Stimulated activated CD8-positive, alpha-beta memory T cell treated with anti-CD3 and anti-CD28 coated beads, Interleukin-7, amount 100 ng/mL, for 48 hours (primary cell): ENCODE data around the gene SELPLG.
"Not testable (repeated sequence)": the region's sequence is repeated elsewhere in the genome, so short reads cannot be mapped to it uniquely, and the experiment has no call there.

ENCODE experiments used
- DNase-seq, 2 donors: peaks; one replicate each; pipeline ENCODE4 v3.0.0-alpha.2; 2020; ENCODE audit warnings: low read depth in 1 of 2; ENCODE audit errors: extremely low read depth in 1 of 2

The SELPLG gene

DNA sequence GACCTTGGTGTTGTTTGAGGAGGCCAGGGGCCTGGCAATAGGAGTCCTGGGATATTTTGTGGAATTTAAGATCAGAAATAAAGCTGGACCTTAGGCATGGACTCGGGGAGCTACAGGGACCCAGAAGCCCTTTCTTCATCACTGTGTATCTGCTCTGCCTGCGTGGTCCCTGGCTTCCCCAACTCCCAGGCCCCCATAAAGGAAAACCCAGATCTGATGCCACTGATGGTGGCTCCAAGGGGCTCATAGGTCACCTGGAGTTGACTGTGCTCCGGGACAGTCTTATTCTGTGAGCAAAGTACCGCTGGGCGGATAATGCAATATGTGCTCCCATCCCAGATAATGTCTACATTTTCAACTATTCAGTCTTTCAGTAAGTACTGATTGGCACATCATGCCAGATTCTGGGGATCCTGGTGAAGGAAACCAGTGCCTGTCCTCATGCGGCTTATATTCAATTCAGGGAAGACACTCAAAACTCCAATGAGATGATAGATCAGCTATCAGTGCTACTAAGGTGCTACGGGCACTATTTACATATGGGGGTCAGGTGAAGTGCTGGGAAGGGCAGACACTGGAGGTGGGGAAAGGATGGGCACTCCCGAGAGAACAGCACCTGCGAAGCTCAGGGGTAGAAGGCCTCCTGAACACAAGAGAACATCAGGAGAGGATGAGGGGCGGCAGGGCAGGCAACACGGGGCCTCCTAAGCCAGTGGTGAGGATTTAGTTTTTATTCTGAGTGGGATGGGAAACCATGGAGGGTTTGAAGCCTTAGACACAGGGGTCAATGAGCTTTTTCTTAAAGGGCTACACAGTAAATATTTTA, 5.5 kb upstream of the SELPLG start:
- DNase-seq: no peak

GRCh38 chr12:108638141-108638827, 4.6 kb upstream of the SELPLG start:
- no peak for DNase-seq

DNA sequence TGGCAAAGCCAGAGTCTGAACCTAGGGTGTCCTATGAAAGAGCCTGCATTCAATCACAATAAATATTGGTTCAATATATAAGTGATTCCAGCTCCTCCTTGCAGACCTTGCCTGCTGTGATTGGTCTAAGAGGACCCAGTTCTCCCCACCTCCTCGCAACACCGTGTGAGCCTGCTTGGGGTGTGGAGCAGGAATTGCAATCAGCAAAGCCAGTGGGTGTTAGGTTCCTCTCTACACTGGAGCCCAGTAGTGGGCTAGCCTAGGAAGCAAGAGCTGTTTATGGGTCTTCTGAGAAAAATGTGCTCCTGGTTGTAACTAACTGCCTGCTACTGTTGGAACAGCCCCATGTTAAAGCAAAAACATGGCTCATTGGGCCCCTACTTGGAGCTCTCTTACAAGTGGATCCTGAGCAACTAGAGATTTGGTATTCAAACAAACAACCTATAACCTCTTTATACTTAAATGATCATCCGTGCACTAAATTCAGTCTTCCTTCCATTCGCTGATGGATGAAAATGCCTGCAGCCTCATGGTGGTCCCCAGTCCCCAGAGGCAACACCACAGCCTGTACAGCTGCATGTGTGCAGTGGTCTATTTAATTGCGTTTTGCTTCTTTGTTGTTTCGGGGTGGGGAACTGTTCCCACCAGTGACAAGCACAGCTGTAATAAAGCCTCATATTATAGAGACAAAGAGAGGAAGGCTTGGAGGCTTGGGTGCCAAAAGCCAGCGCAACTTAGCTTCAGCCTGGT, 3.7 kb upstream of the SELPLG start:
- no peak for DNase-seq

DNA sequence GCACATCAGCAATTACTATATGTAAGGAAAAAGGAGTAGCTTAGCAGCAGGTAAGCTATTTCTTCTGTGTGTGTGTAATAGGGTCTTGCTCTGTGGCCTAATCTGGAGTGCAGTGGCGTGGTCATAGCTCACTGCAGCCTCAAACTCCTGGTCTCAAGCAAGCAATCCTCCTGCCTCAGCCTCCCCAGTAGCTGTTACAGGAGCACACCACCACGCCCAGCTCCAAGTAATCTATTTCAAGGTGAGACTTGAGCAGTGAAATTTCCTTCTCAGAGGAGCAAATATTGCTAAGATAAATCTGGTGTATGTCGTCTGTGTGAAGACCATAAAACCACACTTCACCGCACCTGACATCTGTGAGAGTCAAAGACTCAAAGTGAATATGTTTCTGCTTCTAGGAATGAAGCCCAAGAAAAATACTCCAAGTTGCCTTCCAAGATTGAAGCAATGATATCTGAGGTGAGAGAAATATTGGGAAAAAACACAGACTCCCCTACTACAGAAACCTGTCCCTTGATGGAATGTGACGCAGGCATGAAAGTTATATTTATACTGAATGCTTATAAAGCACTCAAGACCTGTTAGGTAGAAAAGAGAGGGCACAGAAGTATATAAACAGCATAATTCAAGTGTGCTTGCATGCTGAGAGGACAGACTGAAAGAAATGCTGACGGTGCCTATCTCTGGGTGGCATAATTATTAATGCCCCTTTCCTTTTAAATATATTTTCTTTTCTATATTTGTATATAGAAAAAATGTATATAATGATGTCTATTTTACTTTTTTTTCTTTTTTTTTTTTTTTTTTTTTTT, 2.5 kb upstream of the SELPLG start:
- DNase-seq: no peak

- no peak for DNase-seq
Observed at GRCh38 chr12:108635201-108635996, 1.7 kb upstream of the SELPLG start.

DNA sequence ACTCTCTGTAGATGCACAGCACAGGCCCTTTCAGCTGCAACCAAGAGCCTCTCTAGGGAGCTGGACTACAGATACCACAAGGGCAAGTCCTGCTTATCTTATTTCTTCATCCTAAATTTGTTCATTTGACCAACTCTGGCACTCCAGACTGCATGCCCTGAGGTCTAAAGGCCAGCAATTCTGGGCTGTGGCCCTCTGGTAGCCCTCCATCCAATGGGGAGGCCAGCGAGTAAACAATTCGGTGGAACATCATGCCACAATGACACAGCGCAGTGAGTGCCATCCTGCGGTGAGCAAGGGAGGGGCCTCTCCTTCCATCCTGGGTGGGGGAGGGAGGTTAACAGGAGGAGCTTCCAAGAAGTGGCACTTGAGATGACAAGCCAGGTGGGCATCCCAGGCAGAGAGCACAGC, 652 bp upstream of the SELPLG start:
- no peak for DNase-seq

DNA sequence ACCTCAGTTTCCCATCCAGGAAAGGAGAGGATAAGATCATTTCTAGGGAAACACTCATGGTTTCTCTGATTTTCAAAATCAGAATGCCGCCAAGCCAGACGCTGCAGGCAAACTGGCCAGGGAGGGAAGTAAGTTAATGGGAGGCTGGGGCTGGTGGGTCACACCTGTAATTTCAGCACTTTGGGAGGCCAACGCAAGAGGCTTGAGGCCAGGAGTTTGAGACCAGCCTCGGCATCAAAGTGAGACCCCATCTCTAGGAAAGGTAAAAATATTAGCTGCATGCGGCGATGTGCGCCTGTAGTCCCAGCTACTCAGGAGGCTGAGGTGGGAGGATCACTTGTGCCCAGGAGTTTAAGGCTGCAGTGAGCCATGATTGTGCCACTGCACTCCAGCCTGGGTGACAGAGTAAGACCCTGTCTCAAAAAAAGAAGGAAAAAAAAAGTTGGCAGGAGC, 587 bp downstream of the SELPLG start:
- no peak for DNase-seq

GRCh38 chr12:108631261-108631660, 2.4 kb downstream of the SELPLG start:
- not testable (repeated sequence) for DNase-seq

DNA sequence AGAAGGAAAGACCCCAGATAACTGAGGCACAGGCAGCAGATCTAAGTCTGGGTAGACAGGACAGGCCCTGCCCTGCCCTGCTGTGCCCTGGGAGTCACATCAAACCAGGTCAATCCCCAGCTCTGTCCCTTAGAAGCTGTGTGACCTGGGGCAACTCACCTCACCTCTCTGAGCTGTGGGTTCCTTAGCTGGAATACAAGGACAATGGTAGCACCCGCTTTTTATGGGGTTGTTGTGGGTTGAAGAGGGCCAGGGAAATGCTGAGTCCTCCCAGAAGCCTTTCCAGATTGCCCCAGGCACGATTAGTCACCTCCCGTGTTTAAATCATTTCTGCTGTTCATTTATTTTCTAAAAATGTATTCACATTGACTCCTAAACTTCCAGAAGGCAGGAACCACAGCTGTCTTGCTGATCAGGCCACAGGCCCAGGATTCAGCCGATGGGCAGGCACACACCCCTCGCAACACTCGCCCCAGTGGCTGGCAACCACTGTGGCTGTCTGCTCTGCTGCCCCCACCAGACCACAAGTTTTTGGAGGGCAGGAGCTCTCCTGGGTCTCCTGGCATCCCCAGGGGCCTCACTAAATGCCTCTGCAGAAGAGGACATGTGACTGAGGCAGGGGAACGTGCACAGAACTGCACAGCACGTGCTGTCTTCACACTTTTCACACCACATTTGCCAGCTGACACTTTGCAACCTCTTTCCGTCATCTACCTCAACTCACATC, 3.0 kb downstream of the SELPLG start:
- DNase-seq: no peak

- DNase-seq: no peak
Observed at GRCh38 chr12:108629824-108630476, 3.7 kb downstream of the SELPLG start.

- no peak for DNase-seq
Observed at GRCh38 chr12:108629151-108629550, 4.5 kb downstream of the SELPLG start.

DNA sequence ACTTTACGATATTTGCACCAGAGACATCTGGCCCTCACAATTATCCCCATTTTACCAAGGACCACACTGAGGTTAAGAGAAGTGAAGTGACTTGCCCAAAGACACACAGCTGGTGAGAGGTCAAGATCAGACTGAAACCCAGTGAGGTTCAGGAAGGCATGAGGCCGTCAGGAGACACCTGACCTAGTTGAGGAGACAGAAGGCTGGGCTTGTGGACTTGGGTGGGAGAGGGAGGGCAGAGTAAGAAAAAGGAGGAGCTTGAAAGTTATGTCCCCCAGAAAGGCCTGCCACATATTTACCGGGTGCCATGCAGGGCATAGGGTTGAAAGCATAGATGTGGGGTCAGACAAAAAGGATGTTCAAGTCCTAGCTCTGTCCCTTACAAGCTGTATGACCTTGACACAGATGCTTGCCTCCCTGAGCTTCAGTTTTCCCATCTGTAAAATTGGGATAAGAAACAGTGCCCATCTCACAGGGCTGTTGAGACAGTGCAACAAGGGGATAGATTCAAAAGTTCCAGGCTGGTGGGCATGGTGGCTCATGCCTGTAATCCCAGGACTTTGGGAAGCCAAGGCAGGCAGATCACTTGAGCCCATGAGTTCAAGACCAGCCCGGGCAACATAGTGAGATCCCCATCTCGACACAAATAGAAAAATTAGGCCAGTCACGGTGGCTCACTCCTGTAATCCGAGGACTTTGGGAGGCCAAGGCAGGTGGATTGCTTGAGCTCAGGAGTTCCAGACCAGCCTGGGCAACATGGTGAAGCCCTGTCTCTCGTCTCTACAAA, 6.4 kb downstream of the SELPLG start:
- DNase-seq: no peak

DNA sequence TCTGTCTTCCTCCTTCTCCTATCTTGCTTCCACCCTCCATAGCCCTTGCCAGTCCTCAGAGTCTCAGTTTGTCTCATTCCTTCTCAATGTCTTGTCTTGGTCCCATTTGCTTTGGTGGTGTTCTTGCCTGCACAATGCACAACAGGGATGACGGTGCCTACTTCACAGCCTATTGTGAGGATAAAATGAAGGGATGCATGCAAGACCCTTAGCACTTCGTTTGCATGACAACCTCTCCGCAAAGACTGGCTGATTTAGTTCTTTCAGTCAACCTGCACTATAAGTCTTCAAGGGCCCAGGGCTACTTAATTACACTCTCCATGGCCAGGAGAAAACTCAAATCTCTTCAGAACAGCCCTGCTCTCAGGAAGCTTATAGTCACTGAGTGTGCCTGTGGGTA, 8.5 kb downstream of the SELPLG start:
- no peak for DNase-seq

GRCh38 chr12:108623577-108623976, 10.1 kb downstream of the SELPLG start:
- no peak for DNase-seq

DNA sequence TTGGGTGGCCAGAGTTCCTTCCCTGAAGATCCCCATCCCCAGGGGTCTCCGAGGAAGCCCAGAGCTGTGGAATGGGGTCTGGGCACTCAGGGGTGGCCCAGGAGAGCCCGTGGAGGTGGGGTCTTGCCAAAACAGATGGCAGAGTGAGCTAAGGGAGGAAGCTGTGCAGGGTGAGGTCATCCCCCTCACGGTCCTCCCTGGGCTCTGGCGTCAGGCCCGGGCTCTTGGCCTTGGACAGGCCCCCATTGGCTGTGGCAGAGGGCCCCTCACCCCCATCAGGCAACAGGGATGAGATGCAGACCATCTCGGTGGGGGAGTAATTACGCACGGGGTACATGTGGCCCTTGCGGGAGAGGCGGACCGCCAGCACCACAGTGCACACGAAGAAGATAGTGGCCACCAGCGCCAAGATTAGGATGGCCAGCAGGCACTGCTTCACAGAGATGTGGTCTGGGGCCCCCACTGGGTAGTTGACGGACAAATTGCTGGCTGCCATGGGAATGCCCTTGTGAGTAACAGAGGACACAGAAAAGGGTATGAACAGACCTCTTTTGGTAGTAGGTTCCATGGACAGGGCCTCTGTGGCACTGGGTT, 10.7 kb downstream of the SELPLG start:
- DNase-seq: no peak

DNA sequence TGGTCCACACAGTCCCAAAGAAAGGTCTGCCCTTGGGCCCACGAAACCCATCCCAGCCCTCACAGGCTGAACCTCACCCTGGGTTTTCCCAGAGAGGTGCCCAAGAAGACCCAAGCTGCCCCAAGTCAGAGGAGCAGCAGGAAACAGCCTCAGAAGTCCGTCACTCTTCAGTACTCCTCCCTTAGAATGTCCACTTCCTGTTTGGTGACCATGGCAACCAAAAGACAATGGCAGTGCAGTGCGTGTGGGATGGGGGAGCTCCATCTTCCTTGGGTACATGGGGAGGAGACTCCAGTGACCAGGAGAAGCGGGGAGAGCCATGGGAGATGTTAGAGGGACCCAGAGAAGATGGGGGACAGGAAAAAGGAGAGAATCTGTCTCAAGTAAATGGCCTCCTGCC, 11.3 kb downstream of the SELPLG start:
- DNase-seq: no peak

- DNase-seq: no peak
Observed at GRCh38 chr12:108621161-108621560, 12.5 kb downstream of the SELPLG start.
